HG02884 (cell line): ENCODE measurements around the gene NOL4L.

ENCODE experiments used
- ATAC-seq: cut with Tn5 transposase; IDR thresholded peaks from one replicate; pipeline ENCODE4 v1.9.1; 2021; ENCODE audit warnings: mild to moderate bottlenecking, moderate library complexity; ENCODE audit not compliant: unreplicated experiment

Gene NOL4L

GRCh38 chr20:32527447-32528055 lies 57.6 kb downstream of the NOL4L start:
- no peak for ATAC-seq

DNA sequence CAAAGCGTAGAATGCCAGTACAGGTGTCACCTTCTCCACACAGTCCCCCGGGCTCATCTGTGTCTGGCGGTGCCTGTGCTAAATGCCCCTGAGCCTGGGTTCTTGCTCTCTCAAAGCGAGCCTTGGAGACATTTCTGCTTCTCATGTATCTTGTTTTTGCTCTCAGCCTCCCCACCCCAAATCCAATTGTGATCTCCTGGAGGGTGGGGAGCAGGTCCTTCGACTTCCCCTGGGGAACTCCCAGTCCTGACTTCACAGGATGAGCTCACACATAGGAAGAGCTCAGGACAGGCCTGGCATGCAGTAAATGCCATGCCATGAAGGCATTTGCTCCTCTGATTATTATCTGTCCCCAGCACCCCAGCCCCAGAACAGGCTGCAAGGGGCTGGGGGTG lies 58.1 kb downstream of the NOL4L start:
- ATAC-seq = no peak

GRCh38 chr20:32526541-32526940 lies 58.6 kb downstream of the NOL4L start:
- no peak for ATAC-seq

GRCh38 chr20:32526125-32526524 lies 59.0 kb downstream of the NOL4L start:
- ATAC-seq = no peak

DNA sequence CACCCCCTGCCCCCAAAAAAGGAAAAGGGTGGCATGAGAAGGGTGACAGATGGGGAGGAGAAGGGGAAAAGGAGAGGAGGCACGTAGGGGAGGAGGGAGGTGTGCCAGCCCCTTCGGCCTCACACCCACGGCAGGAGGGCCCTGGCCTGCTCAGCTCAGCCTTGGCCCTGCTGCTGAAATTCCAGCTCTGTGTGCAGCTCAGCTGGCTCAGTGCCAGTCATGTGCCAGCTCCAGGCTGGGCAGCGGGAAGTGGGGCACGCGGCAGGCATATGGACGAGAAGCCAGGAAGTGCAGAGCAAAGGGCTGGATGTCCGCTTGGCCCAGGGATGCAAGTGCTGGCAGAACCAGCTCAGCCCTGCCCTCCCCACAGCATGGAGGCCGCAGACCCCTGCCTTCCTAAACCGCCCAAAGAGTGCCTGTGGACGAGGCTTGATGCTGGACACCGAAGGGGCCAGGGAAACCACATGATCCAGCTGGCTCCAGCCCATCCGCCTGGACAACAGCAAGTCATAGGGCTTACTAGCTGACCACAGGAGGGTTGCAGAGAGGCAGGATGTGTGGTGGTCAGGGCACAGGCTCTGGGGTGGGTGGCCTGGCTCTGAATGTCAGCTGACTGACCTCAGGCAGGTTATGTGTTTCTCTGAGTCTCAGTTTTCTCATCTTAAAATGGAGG lies 60.2 kb downstream of the NOL4L start:
- ATAC-seq = no peak

GRCh38 chr20:32523613-32524213 lies 61.4 kb downstream of the NOL4L start:
- no peak for ATAC-seq

- ATAC-seq = no peak
Measured at GRCh38 chr20:32522776-32523612, 62.1 kb downstream of the NOL4L start.

- no peak for ATAC-seq
Measured at GRCh38 chr20:32522526-32522775, 62.7 kb downstream of the NOL4L start.

- ATAC-seq = no peak
Measured at GRCh38 chr20:32521780-32522525, 63.2 kb downstream of the NOL4L start.

- no peak for ATAC-seq
Measured at GRCh38 chr20:32520927-32521203, 64.3 kb downstream of the NOL4L start.

GRCh38 chr20:32519381-32519730 lies 65.8 kb downstream of the NOL4L start:
- ATAC-seq = no peak

- no peak for ATAC-seq
Measured at GRCh38 chr20:32518593-32519380, 66.3 kb downstream of the NOL4L start.

DNA sequence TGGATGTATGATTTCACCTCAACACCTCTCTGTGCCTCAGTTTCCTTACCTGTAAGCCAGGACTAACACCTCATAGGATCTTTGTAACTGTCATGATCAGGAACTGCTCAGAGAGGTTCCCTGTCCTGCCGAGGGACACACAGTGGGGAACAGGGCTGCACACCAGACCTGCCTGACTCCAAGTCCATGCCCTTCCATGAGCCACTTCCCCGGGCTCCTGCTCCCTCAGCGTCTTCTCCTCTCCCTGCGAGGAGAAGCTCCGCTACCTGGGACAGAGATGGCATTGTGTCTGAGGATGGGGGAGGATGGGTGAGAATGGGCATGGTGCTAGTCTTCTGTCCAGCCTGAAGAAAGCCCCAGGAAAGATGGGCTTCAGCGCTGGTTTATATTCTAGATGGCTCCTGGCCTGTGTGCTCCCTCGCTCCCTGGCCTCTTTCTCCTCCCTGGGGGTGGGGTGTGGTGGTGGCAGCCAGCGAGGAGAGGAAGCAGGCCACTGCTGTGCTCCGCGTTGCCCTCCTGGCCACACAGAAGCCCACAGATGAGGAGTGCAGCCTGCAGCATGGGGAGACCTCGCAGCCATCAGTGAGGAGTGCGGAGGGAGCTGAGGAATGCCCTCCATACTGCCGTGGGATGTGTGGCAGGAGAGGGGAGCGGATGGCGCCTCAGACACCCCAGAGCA lies 67.1 kb downstream of the NOL4L start:
- ATAC-seq = no peak

- ATAC-seq = no peak
Measured at GRCh38 chr20:32517518-32517873, 67.6 kb downstream of the NOL4L start.

- ATAC-seq = no peak
Measured at GRCh38 chr20:32516583-32517517, 68.3 kb downstream of the NOL4L start.

- no peak for ATAC-seq
Measured at GRCh38 chr20:32515631-32516101, 69.5 kb downstream of the NOL4L start.

- no peak for ATAC-seq
Measured at GRCh38 chr20:32514760-32515159, 70.4 kb downstream of the NOL4L start.

- no peak for ATAC-seq
Measured at GRCh38 chr20:32513031-32513866, 71.9 kb downstream of the NOL4L start.
